Activated CD8-positive, alpha-beta memory T cell treated with anti-CD3 and anti-CD28 coated beads, Interleukin-2, amount 10 ng/mL, durations not matched to agents 7 days and 5 days (primary cell): ENCODE results near the gene FNDC3B. TPM values are rescaled to one million over a fixed set of nuclear protein-coding genes. Genes with fewer than 3 reads are reported as not detected.

Experiments
- ATAC-seq: fragments of 150-1000 bp; cut with Tn5 transposase; one replicate; pipeline ENCODE4 v1.10.0; 2021; ENCODE audit warnings: moderate library complexity
- CTCF ChIA-PET: fragments of 350-600 bp; sonication (Branson Sonifier 250); formaldehyde crosslinking; loops from one replicate; lab custom pipeline; 2021; ENCODE audit warnings: antibody characterized with exemption; lab: Charles Lee
- DNase-seq: peaks from one replicate; pipeline ENCODE4 v3.0.0-alpha.2; 2020
- H3K27ac Mint-ChIP-seq: one replicate; pipeline ENCODE4 v1.8.0; 2021; ENCODE audit warnings: mild to moderate bottlenecking, mixed read lengths
- H3K27me3 Mint-ChIP-seq: one replicate; pipeline ENCODE4 v1.8.0; 2021; ENCODE audit warnings: mixed read lengths
- H3K36me3 Mint-ChIP-seq: one replicate; pipeline ENCODE4 v1.8.0; 2021; ENCODE audit warnings: mild to moderate bottlenecking, mixed read lengths
- H3K4me1 Mint-ChIP-seq: one replicate; pipeline ENCODE4 v1.8.0; 2021; ENCODE audit warnings: mixed read lengths
- H3K4me3 Mint-ChIP-seq: one replicate; pipeline ENCODE4 v1.8.0; 2021; ENCODE audit warnings: mild to moderate bottlenecking, moderate library complexity, mixed read lengths
- H3K9me3 Mint-ChIP-seq: one replicate; pipeline ENCODE4 v1.8.0; 2022; ENCODE audit warnings: low read depth, mixed read lengths
- total RNA-seq, 2 experiments: library from RNA; stranded (reverse); gene quantifications; one replicate each; pipeline ENCODE4 v1.2.3, GENCODE V29; 2021

FNDC3B gene
- total RNA-seq, 2 experiments from 2014 or later: 25.4 to 31.1 TPM

- H3K4me3 Mint-ChIP-seq: no peak overlapping the region
- no peaks in the 10 kb centered on the region for H3K9me3 Mint-ChIP-seq
- ATAC-seq (no peak), DNase-seq (no peak)
- no peak overlapping the region for H3K27ac Mint-ChIP-seq
- H3K4me1 Mint-ChIP-seq: peaks cover 15% of the 10 kb centered on the region
- CTCF ChIA-PET: interaction anchor here (0.9 kb wide), 1 partner anchor 13 kb away, joined by 5 read pairs; no protein-coding TSS in a partner anchor
- H3K27me3 Mint-ChIP-seq: no peaks in the 10 kb centered on the region
- H3K36me3 Mint-ChIP-seq: peaks cover 13% of the 10 kb centered on the region
Observed at GRCh38 chr3:172180473-172180872, 141.1 kb downstream of the FNDC3B start.

DNA sequence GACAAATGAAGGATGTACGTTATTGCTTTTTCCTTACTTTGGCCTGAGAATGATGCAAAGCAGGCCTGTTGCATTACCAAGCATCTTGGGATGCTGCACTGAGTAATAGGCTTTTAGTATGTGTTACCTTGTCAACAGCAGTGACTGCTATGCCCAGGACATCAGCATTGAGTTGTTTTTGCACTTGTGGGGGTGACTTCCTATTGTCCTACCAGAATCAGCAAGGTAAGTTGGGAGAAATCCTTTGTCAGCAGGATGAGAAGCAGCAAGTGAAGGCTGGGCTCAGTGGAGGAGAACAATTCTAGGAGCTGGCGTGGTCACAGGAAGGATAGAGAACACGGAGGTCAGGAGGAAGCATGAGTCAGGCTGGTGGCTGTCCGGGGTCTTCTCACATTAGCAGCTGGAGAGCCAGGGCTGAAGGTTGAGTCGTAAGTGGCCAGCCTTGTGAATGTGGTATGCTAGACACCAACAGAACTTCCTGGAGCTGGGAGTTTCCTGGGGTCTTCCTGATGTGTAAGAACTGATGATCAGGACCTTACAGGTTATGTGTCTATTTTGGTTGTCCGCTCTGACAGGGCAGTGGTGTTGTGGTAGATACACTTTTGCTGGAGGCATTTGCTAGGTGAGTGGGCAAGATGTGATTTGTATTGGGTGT lies 142.7 kb downstream of the FNDC3B start:
- Mint-ChIP-seq H3K4me1 (peaks cover 15% of the 10 kb centered on the region), H3K27me3 (no peaks in the 10 kb centered on the region), H3K36me3 (peaks cover 14% of the 10 kb centered on the region), H3K4me3 (no peak overlapping the region), H3K27ac (no peak overlapping the region), H3K9me3 (no peaks in the 10 kb centered on the region)
- no peak for ATAC-seq
- CTCF ChIA-PET: interaction anchor here (1.2 kb wide), 1 partner anchor 146 kb away, joined by 3 read pairs; no protein-coding TSS in a partner anchor
- DNase-seq: no peak

DNA sequence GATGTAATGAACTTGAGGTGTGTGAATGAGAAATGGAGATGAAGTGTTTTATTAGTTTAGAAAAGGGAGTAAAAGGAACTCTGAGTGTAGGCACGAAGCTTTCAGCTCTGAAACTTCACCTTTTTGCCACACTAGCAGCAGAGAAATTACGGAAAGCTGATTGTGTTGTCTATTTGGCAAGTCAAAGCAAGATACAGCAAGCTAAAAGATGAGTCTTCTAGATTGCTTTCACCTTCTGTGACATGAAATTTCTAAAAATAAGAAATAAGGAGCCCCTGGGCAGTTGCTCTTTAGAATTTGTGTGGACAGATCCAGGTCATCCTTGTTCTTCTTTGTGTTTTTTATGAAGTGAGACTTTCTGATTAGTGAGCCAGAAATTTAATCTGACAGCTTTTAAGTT lies 143.4 kb downstream of the FNDC3B start:
- Mint-ChIP-seq H3K27me3 (no peaks in the 10 kb centered on the region), H3K4me1 (peaks cover 15% of the 10 kb centered on the region), H3K9me3 (no peaks in the 10 kb centered on the region), H3K4me3 (no peak overlapping the region), H3K36me3 (peaks cover 12% of the 10 kb centered on the region), H3K27ac (no peak overlapping the region)
- DNase-seq: no peak
- no peak for ATAC-seq
- CTCF ChIA-PET: interaction anchor here (1.2 kb wide), 1 partner anchor 147 kb away, joined by 3 read pairs; no protein-coding TSS in a partner anchor

DNA sequence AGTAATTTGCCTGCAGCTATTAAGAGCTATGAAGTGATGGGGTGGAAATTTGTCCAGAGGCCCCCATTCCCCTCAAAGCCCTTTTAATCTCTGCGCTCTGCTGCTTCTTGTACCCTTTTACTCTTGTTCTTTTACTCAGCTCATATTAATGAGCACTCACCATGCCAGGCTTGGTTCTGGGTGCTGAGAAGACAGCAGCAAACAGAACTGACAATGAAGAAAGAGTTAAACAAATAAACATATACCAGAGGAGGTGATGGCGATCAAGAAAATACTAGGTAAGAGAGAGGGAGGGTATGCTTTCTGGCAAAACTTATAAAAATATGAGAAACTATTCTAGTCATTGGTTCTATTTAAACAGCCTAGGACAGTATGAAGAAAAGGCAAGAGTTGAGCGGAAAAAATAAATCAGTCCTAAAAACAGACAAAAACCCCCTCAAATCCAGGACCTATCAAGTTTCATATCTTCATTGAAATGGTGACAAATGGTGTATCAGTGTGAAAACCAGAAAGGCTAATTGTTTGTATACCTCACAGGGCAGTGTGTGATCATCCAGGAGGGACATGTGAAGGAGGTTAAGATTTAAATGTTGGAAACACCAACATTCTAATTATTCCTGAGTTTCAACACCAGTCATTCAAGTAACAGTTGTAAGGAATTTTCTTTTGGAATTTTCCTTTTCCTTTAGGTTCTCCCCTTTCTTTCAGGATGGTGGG lies 144.9 kb downstream of the FNDC3B start:
- no peaks in the 10 kb centered on the region for H3K9me3 Mint-ChIP-seq
- DNase-seq: no peak
- no peak for ATAC-seq
- CTCF ChIA-PET: interaction anchor here (1.0 kb wide), 1 partner anchor 566 kb away, joined by 3 read pairs; no protein-coding TSS in a partner anchor
- no peaks in the 10 kb centered on the region for H3K27me3 Mint-ChIP-seq
- H3K4me1 Mint-ChIP-seq: peaks cover 15% of the 10 kb centered on the region
- no peak overlapping the region for H3K4me3 Mint-ChIP-seq
- no peak overlapping the region for H3K27ac Mint-ChIP-seq
- H3K36me3 Mint-ChIP-seq: peaks cover 9% of the 10 kb centered on the region

DNA sequence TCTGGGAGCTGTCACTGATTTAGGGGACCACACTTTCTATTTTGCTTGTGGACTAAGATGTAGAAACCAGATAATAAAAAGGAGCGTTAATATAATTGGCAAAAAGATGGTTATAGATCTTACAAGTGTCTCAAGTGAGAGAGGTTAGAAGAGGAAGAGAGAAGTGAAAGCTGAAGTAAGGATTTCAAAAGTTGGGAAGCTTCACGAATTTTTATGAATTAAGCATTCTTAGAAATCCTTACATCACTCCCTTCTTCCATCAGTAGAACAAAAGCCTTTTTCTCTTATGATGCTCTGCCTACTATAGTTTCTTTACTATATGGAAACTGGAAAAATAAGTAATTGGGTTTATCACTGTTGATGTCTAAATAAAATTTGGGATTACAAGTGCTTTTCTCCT lies 146.5 kb downstream of the FNDC3B start:
- Mint-ChIP-seq H3K4me3 (no peak overlapping the region), H3K27ac (no peak overlapping the region), H3K9me3 (no peaks in the 10 kb centered on the region), H3K27me3 (no peaks in the 10 kb centered on the region), H3K4me1 (peaks cover 10% of the 10 kb centered on the region), H3K36me3 (peaks cover 1% of the 10 kb centered on the region)
- CTCF ChIA-PET: interaction anchor here (1.0 kb wide), 1 partner anchor 10 kb away, joined by 3 read pairs; no protein-coding TSS in a partner anchor
- no peak for ATAC-seq
- DNase-seq: no peak

DNA sequence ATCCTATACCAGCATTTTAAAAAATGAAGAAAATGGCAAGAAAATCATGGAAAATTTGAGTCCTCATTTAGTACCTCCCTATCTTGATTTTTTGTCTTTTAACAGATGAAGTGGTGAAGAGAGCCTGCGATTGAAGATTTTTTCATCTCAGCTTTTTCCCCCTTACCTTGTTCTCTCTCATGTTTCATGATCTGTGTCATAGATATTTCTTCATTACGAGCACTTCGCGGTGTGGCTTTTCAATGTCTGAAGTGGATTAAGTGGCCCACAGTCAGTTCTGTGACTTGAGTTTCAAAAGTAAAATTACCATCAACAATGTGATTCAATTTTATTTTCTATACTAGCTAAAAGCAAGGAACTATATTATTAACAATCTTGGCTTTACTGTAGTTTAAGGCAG lies 147.2 kb downstream of the FNDC3B start:
- Mint-ChIP-seq H3K27ac (no peak overlapping the region), H3K4me1 (peaks cover 10% of the 10 kb centered on the region), H3K9me3 (no peaks in the 10 kb centered on the region), H3K4me3 (no peak overlapping the region), H3K27me3 (no peaks in the 10 kb centered on the region), H3K36me3 (peaks cover 1% of the 10 kb centered on the region)
- DNase-seq (no peak), ATAC-seq (no peak)
- CTCF ChIA-PET: interaction anchor here (1.0 kb wide), 1 partner anchor 9 kb away, joined by 3 read pairs; no protein-coding TSS in a partner anchor

- no peak overlapping the region for H3K27ac Mint-ChIP-seq
- H3K4me3 Mint-ChIP-seq: no peak overlapping the region
- DNase-seq (no peak), ATAC-seq (no peak)
- peaks cover 1% of the 10 kb centered on the region for H3K4me1 Mint-ChIP-seq
- CTCF ChIA-PET: no interaction called here
- H3K27me3 Mint-ChIP-seq: no peaks in the 10 kb centered on the region
- no peaks in the 10 kb centered on the region for H3K9me3 Mint-ChIP-seq
- H3K36me3 Mint-ChIP-seq: peaks cover 1% of the 10 kb centered on the region
Observed at GRCh38 chr3:172187511-172187910, 148.1 kb downstream of the FNDC3B start.

GRCh38 chr3:172188511-172188910 lies 149.1 kb downstream of the FNDC3B start:
- H3K9me3 Mint-ChIP-seq: no peaks in the 10 kb centered on the region
- CTCF ChIA-PET: no interaction called here
- no peak for ATAC-seq

DNA sequence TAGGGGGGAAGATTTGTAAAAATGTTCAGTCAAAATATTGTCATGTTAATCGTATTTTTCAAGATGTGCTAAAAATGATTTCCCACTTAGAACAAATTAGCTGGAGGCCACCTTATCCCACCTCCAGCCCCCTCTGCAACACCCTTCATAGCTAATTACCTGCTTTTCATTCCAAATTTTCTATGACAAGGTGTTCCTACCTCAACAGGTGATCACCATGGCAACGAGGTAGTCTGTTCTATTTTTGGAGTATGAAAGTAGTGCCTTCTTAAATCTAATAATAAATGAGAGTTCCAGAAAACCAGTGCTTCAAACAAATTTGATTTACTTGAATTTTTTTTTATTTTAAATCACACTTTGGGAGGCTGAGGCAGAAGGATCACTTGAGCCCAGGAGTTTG lies 149.8 kb downstream of the FNDC3B start:
- no peak overlapping the region for H3K27ac Mint-ChIP-seq
- ATAC-seq: no peak
- no peaks in the 10 kb centered on the region for H3K4me1 Mint-ChIP-seq

More at GRCh38 chr3:172188511-172188910, 149.1 kb downstream of the FNDC3B start:
- no peaks in the 10 kb centered on the region for H3K4me1 Mint-ChIP-seq
- DNase-seq: no peak
- no peak overlapping the region for H3K4me3 Mint-ChIP-seq
- peaks cover 1% of the 10 kb centered on the region for H3K36me3 Mint-ChIP-seq
- H3K27ac Mint-ChIP-seq: no peak overlapping the region
- H3K27me3 Mint-ChIP-seq: no peaks in the 10 kb centered on the region

GRCh38 chr3:172189987-172190603 lies 150.7 kb downstream of the FNDC3B start:
- H3K27ac Mint-ChIP-seq: no peak overlapping the region
- H3K9me3 Mint-ChIP-seq: no peaks in the 10 kb centered on the region
- H3K27me3 Mint-ChIP-seq: no peaks in the 10 kb centered on the region
- no peaks in the 10 kb centered on the region for H3K4me1 Mint-ChIP-seq
- H3K4me3 Mint-ChIP-seq: no peak overlapping the region
- H3K36me3 Mint-ChIP-seq: peaks cover 1% of the 10 kb centered on the region
- no peak for DNase-seq
- CTCF ChIA-PET: no interaction called here
- no peak for ATAC-seq

More for the DNA sequence above, 149.8 kb downstream of the FNDC3B start:
- Mint-ChIP-seq H3K27me3 (no peaks in the 10 kb centered on the region), H3K36me3 (peaks cover 1% of the 10 kb centered on the region), H3K9me3 (no peaks in the 10 kb centered on the region), H3K4me3 (no peak overlapping the region)
- no peak for DNase-seq
- CTCF ChIA-PET: no interaction called here

- no peak overlapping the region for H3K4me3 Mint-ChIP-seq
- no peaks in the 10 kb centered on the region for H3K4me1 Mint-ChIP-seq
- no peaks in the 10 kb centered on the region for H3K9me3 Mint-ChIP-seq
- peaks cover 1% of the 10 kb centered on the region for H3K36me3 Mint-ChIP-seq
- H3K27ac Mint-ChIP-seq: no peak overlapping the region
- ATAC-seq (no peak), DNase-seq (no peak)
- H3K27me3 Mint-ChIP-seq: no peaks in the 10 kb centered on the region
- CTCF ChIA-PET: no interaction called here
Observed at GRCh38 chr3:172190980-172191379, 151.6 kb downstream of the FNDC3B start.

DNA sequence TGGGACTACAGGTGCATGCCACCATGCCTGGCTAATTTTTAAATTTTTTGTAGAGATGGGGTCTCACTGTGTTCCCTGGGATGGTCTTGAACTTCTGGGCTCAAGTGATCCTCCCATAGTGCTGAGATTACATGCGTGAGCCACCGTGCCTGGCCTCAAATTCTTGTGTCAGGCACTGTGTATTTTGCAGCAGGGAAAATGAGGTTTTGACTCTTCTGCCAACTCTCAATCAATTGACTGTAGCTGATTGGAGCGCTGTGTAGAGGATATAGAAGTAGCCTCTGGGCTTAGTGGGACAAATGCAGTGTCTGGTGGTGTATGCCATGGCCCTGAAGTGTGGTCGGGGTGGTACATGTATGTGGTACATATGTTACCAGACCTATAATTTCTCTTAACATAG lies 152.3 kb downstream of the FNDC3B start:
- DNase-seq: no peak
- CTCF ChIA-PET: no interaction called here
- H3K4me1 Mint-ChIP-seq: no peaks in the 10 kb centered on the region
- H3K9me3 Mint-ChIP-seq: no peaks in the 10 kb centered on the region
- H3K4me3 Mint-ChIP-seq: no peak overlapping the region
- H3K27me3 Mint-ChIP-seq: no peaks in the 10 kb centered on the region
- peaks cover under 1% of the 10 kb centered on the region for H3K36me3 Mint-ChIP-seq
- no peak overlapping the region for H3K27ac Mint-ChIP-seq
- ATAC-seq: no peak

- H3K27me3 Mint-ChIP-seq: no peaks in the 10 kb centered on the region
- no peaks in the 10 kb centered on the region for H3K9me3 Mint-ChIP-seq
- H3K4me3 Mint-ChIP-seq: no peak overlapping the region
- no peaks in the 10 kb centered on the region for H3K36me3 Mint-ChIP-seq
- H3K27ac Mint-ChIP-seq: no peak overlapping the region
- H3K4me1 Mint-ChIP-seq: no peaks in the 10 kb centered on the region
- ATAC-seq (no peak), DNase-seq (no peak)
- CTCF ChIA-PET: interaction anchor here (1.0 kb wide), 1 partner anchor 12 kb away, joined by 5 read pairs; no protein-coding TSS in a partner anchor
Observed at GRCh38 chr3:172192830-172193415, 153.5 kb downstream of the FNDC3B start.
